T-helper 17 cell (primary cell): ENCODE measurements around the gene ZNF71. TPM values are rescaled to one million over a fixed set of nuclear protein-coding genes. Genes with fewer than 3 reads are reported as not detected.

Source experiments
- ATAC-seq: fragments of 150-1000 bp; cut with Tn5 transposase; 2 replicates; pipeline ENCODE4 v1.10.0; 2021; ENCODE audit warnings: mild to moderate bottlenecking, moderate library complexity
- DNase-seq, 3 donors: peaks; one replicate each; pipeline versions ENCODE4 v3.0.0 to v3.0.0-alpha.2; 2020 to 2021
- H3K9me3 ChIP-seq: one replicate; pipeline ENCODE4 v1.7.0; 2013; ENCODE audit warnings: low read length, mild to moderate bottlenecking; ENCODE audit not compliant: control insufficient read depth, poor library complexity, severe bottlenecking
- H3K27ac Mint-ChIP-seq: one replicate; pipeline ENCODE4 v1.8.0; 2022; ENCODE audit warnings: mild to moderate bottlenecking, moderate library complexity, mixed read lengths
- H3K27me3 Mint-ChIP-seq: one replicate; pipeline ENCODE4 v1.8.0; 2022; ENCODE audit warnings: mixed read lengths
- H3K36me3 Mint-ChIP-seq: one replicate; pipeline ENCODE4 v1.8.0; 2022; ENCODE audit warnings: low read depth, mixed read lengths
- H3K4me1 Mint-ChIP-seq: one replicate; pipeline ENCODE4 v1.8.0; 2022; ENCODE audit warnings: mild to moderate bottlenecking, mixed read lengths
- H3K4me3 Mint-ChIP-seq: one replicate; pipeline ENCODE4 v1.8.0; 2022; ENCODE audit warnings: mild to moderate bottlenecking, moderate library complexity, mixed read lengths
- total RNA-seq, 4 donors: library from RNA in 2 of 4; stranded (reverse) in 2 of 4; gene quantifications; one replicate each; pipeline ENCODE4 v1.2.3 and lab custom pipeline; 2022 to 2026

The ZNF71 gene
- total RNA-seq, 2 donors from 2014 or later = 4.9 to 5.1 TPM

DNA sequence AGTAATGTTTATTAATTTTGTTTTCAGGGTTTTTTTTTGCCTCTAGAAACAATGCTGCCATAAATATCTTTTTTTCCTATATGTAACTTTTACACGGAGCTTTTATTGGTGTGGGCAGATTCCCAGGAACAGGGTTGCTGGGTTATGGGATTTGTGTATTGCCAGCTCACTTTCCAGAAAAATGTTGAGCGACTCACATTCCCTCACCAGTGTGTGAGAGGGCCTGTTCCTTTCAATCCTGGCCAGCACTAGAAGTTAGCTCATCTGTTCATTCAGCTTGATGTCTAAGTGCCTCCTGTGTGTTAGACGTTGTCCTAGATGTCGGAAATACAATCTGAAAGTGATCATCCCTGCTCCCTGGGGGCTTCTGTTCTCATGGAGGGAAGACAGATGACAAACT is 2.6 kb downstream of the ZNF71 start:
- no peak overlapping the region for H3K4me3 Mint-ChIP-seq
- DNase-seq (no peak), ATAC-seq (no peak)
- H3K4me1 Mint-ChIP-seq = peaks cover 18% of the 10 kb centered on the region
- no peaks in the 10 kb centered on the region for H3K27me3 Mint-ChIP-seq
- H3K36me3 Mint-ChIP-seq = peaks cover 9% of the 10 kb centered on the region
- no peak overlapping the region for H3K27ac Mint-ChIP-seq
- H3K9me3 ChIP-seq = no peaks in the 10 kb centered on the region

DNA sequence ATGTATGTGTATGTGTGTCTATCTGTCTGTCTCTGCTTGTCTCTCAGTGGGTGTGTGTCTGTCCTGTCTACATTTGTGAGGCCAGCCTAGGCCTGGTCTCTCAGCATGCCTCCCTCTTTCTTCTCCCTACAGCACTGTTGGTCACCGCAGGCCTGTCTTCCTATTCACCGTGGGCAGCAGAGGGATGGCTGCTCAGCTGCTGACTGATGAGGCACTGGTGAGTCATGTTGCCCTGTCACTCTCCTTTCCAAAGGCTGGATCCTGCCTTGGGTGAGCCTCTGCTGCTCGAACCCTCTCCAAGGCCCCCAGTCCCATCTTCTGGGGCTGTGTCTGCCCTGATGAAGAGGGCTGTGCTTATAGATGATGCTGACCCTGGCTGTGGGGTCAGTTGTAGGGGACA is 6.3 kb downstream of the ZNF71 start:
- Mint-ChIP-seq H3K27ac (no peak overlapping the region), H3K27me3 (no peaks in the 10 kb centered on the region), H3K4me1 (no peaks in the 10 kb centered on the region), H3K36me3 (peaks cover 9% of the 10 kb centered on the region), H3K4me3 (no peak overlapping the region)
- ATAC-seq = no peak
- DNase-seq = no peak
- H3K9me3 ChIP-seq = peaks cover 15% of the 10 kb centered on the region

DNA sequence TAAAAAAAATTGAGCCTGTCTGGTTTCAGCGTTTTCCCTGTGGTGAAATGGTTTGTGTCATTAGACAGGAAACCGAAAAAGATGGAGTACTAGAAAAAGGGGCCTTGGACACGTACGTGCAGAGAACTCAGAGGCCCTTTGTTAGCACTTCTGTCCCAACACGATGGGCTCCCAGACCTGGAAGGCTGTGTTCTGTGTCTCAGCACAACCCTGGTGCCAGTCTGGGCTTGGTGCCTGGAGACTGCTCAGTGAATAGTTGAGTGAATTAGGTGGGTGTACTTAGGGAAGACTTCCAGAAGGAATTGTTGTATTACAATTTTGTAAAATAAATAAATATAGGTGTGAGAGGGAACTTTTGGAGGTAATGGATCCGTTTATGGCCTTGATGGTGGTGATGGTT is 8.7 kb downstream of the ZNF71 start:
- Mint-ChIP-seq H3K27me3 (no peaks in the 10 kb centered on the region), H3K27ac (no peak overlapping the region), H3K36me3 (peaks cover 9% of the 10 kb centered on the region), H3K4me1 (no peaks in the 10 kb centered on the region), H3K4me3 (no peak overlapping the region)
- DNase-seq = no peak
- ATAC-seq = no peak
- peaks cover 31% of the 10 kb centered on the region for H3K9me3 ChIP-seq

DNA sequence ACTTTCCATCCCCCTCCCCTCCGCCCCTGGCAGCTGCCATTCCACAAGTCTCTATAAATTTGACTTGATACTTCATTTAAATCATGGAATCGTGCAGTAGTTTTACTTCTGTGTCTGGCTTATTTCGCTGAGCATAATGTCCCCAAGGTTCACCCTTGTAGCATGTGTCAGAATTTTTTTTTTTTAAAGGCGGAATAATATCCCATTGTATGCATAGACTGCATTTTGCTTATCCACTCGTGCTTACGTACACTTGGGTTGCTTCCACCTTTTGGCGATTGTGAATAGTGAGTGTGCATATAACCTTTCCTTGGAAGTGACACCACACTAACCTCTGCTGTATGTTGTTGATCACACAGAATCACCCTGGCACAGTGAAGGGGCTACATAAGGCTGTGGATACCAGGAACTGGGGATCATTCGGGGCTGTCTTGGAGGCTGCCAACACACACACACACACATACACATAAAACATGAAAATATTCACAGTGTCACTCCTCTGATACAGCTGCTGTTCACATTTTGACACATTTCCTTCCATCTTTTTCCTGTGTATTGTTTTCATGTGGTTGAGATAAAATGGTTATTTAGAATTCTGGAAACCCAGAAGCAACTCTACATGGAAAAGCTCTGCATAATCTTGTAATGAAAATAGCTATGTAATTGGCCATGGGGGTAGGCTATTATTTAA is 13.3 kb downstream of the ZNF71 start:
- Mint-ChIP-seq H3K4me3 (no peak overlapping the region), H3K27me3 (no peaks in the 10 kb centered on the region), H3K27ac (no peak overlapping the region), H3K36me3 (peaks cover 11% of the 10 kb centered on the region), H3K4me1 (no peaks in the 10 kb centered on the region)
- DNase-seq = no peak
- peaks cover 54% of the 10 kb centered on the region for H3K9me3 ChIP-seq
- ATAC-seq = no peak

DNA sequence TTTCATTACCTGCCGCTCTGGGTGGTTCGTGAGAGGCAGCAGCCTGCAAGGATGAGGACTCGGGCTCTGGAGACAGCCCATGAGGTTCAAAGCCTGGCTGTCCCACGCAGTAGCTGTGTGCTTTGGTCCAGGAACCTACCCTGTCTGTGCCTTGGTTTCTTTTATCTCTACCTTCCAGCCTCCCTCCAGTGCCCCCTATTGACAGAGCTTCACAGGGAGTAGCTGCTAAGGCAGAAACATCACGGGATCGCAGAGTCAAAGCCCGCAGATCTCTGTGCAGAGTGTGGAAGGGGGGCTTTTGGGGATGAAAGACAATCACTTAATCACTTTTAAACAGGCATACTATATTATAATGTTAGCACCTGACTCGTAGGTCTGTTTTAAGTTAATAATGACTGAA is 16.2 kb downstream of the ZNF71 start:
- Mint-ChIP-seq H3K27ac (no peak overlapping the region), H3K4me3 (no peak overlapping the region), H3K4me1 (no peaks in the 10 kb centered on the region), H3K36me3 (peaks cover 15% of the 10 kb centered on the region), H3K27me3 (no peaks in the 10 kb centered on the region)
- DNase-seq = no peak
- ATAC-seq = no peak
- H3K9me3 ChIP-seq = peaks cover 40% of the 10 kb centered on the region

DNA sequence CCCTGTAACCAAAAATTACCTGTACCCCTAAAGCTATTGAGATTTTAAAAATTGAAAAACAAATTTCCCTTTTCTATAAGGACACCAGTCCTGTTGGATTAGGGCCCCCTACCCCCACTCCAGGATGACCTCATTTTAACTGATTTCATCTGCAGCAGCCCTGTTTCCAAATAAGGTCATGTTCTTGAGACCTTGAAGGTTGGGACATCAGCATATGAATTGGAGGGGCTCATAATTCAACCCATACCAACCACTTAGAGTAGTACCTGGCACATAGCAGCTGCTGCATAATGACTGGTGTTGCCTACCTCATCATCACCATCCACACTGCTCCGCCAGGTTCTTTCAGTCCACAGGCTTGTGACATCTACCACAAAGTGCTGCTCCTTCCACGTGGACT is 17.6 kb downstream of the ZNF71 start:
- no peak overlapping the region for H3K27ac Mint-ChIP-seq
- no peaks in the 10 kb centered on the region for H3K4me1 Mint-ChIP-seq
- ATAC-seq (no peak), DNase-seq (no peak)
- H3K27me3 Mint-ChIP-seq = no peaks in the 10 kb centered on the region
- peaks cover 15% of the 10 kb centered on the region for H3K36me3 Mint-ChIP-seq
- no peak overlapping the region for H3K4me3 Mint-ChIP-seq
- peaks cover 45% of the 10 kb centered on the region for H3K9me3 ChIP-seq

DNA sequence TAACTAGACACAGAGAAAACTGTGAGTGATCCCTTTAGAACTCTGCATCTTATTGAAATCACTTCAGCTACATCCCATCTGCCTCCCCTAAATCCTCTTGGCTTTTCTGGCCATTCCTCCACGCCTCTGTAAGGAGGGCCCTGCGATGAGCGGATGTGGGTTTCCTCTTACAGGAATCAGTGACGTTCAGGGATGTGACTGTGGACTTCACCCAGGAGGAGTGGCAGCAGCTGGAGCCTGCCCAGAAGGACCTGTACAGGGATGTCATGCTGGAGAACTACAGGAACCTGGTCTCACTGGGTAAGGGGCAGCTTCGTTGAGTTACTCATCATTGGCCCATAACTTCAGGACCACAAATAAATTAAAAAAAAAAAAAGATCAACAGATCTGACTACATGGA is 18.5 kb downstream of the ZNF71 start:
- DNase-seq (no peak), ATAC-seq (no peak)
- no peaks in the 10 kb centered on the region for H3K27me3 Mint-ChIP-seq
- H3K4me1 Mint-ChIP-seq = no peaks in the 10 kb centered on the region
- peaks cover 41% of the 10 kb centered on the region for H3K9me3 ChIP-seq
- H3K27ac Mint-ChIP-seq = no peak overlapping the region
- H3K36me3 Mint-ChIP-seq = peaks cover 15% of the 10 kb centered on the region
- no peak overlapping the region for H3K4me3 Mint-ChIP-seq

DNA sequence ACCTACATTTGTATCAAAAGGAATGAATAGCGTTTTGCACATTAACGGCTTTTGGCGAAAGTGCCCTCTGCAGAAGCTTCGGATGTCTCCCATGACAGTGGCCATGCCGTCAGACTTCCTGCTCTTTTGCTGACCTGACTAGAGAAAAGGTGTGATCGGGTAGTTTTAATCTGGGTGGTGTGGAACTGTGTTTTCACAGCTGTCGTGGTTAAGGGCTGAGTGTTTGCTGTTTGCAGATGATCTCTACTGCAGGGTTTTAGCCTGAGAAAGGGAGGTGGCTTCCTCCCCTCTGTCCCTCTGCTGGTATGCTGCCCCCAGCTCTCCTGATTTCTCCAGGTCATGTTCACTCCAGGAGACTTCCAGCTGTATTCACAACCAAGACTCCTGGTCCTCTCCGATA is 22.4 kb downstream of the ZNF71 start:
- ATAC-seq (no peak), DNase-seq (no peak)
- Mint-ChIP-seq H3K4me3 (no peak overlapping the region), H3K27me3 (no peaks in the 10 kb centered on the region), H3K36me3 (peaks cover 14% of the 10 kb centered on the region), H3K27ac (no peak overlapping the region), H3K4me1 (no peaks in the 10 kb centered on the region)
- H3K9me3 ChIP-seq = peaks cover 20% of the 10 kb centered on the region

DNA sequence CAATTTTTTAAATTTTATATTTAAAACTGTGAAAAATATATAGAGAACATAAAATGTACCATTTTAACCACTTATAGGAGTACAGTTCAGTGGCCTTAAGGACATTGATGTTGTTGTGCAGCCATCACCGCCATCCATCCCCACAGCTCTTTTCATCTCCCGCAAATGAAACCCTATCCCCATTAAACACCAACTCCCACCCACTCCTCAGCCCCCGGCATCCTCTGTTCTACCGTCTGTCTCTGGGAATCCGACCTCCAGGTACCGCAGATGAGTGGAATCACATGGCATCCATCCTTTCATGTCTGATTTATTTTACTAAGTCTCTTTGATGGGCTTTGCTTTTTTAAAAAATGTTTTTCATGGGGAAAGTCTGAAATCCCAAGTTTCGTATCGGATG is 24.0 kb downstream of the ZNF71 start:
- peaks cover 23% of the 10 kb centered on the region for H3K9me3 ChIP-seq
- Mint-ChIP-seq H3K4me3 (no peak overlapping the region), H3K27ac (no peak overlapping the region), H3K27me3 (no peaks in the 10 kb centered on the region), H3K36me3 (peaks cover 10% of the 10 kb centered on the region), H3K4me1 (no peaks in the 10 kb centered on the region)
- DNase-seq = no peak
- no peak for ATAC-seq

DNA sequence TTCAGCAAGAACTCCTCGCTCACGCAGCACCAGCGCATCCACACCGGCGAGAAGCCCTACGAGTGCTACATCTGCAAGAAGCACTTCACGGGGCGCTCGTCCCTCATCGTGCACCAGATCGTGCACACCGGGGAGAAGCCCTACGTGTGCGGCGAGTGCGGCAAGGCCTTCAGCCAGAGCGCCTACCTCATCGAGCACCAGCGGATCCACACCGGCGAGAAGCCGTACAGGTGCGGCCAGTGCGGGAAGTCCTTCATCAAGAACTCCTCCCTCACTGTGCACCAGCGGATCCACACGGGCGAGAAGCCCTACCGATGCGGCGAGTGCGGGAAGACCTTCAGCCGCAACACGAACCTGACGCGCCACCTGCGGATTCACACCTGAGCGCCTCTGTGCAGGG is 27.3 kb downstream of the ZNF71 start:
- ATAC-seq (no peak), DNase-seq (no peak)
- peaks cover 23% of the 10 kb centered on the region for H3K9me3 ChIP-seq
- Mint-ChIP-seq H3K4me3 (no peak overlapping the region), H3K27ac (no peak overlapping the region), H3K36me3 (peaks cover 12% of the 10 kb centered on the region), H3K27me3 (no peaks in the 10 kb centered on the region), H3K4me1 (no peaks in the 10 kb centered on the region)

DNA sequence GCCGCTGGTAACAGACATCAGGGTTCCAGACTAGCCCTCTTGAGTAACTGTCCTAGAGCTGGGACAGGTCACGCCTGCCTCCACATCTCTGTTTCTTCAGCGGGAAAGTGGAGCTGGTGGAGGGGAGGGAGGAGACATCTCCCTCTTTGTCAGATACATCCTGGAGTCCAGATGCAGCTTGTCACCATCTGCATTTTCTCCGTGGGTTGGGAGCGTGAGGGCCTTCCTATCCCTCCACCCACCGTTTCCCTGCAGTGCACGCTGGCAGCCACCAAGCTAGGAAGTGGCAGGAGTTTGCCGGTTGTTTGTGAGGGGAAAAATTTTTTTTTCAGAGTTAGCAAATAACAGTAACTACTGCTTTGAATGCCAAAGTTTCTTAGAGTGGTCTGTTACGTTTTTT is 27.9 kb downstream of the ZNF71 start:
- Mint-ChIP-seq H3K27me3 (no peaks in the 10 kb centered on the region), H3K27ac (no peak overlapping the region), H3K4me1 (no peaks in the 10 kb centered on the region), H3K36me3 (peaks cover 12% of the 10 kb centered on the region), H3K4me3 (no peak overlapping the region)
- no peak for DNase-seq
- H3K9me3 ChIP-seq = peaks cover 18% of the 10 kb centered on the region
- no peak for ATAC-seq

DNA sequence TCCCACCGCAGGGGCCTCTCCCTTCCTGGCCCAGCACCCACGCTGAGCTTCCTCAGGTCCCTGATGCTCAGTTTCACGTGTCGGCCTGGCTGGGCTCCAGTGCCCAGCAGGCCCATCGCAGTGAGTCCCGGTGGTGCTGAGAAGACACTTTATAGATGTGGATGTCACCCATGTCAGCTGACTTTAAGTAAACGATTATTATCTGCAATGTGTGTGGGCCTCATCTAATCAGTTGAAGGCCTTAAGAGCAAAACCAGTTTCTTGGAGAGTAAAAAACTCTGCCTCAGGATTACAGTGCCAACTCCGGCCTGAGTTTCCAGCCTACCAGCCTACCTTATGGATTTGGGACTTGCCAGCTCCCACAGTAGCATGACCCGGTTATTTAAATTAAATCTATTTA is 30.6 kb downstream of the ZNF71 start:
- Mint-ChIP-seq H3K27me3 (no peaks in the 10 kb centered on the region), H3K4me3 (no peak overlapping the region), H3K36me3 (peaks cover 10% of the 10 kb centered on the region), H3K4me1 (no peaks in the 10 kb centered on the region), H3K27ac (no peak overlapping the region)
- H3K9me3 ChIP-seq = peaks cover 16% of the 10 kb centered on the region
- ATAC-seq (no peak), DNase-seq (no peak)

DNA sequence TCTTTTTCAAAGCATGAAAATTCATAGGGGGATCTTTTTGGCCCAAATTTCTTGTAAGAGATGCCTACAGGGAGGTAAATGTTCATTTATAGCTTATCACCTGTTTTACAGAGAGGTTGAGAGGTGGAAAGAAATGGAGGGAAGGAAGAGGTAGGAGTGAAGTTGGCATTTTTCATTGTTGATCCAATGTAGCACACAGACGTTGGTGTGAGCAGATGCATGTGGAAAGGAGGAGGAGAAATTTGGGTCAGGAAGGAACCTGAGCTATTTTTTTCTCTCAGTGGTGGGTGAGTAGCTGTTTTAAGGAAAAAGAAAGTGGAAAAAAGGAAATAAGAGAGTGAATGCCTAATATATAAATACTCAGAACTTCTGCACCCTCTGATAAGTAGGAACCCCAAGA is 37.9 kb downstream of the ZNF71 start:
- Mint-ChIP-seq H3K4me3 (no peak overlapping the region), H3K4me1 (no peaks in the 10 kb centered on the region), H3K36me3 (no peaks in the 10 kb centered on the region), H3K27me3 (no peaks in the 10 kb centered on the region), H3K27ac (no peak overlapping the region)
- DNase-seq (no peak), ATAC-seq (no peak)
- H3K9me3 ChIP-seq = peaks cover 13% of the 10 kb centered on the region

DNA sequence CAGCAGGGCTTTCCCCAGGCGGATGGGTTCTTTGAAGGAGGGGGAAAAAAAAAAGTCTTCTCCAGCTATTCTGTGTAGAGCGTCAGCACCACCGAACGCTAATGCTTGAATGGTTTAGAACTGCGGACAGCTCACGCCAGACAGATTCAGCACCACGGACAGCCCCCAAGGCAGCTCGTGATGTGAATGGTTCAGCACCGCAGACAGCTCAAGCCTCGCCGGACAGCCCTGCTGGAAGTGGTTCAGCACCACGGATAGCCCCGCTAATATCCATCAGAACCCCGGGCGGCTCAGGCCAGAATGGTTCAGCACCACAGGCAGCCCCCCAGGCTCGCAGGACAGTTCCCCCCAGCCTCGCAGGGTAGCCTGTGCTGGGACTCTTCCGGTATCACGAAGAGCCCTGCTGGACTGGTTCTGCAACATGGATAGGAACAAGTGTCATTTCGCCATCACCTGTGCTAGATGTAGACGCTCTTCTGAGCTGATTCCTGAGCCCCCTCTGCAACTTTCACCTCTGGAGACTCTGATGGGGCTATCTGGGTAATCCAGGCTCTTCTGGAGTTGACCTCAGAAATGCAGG is 43.0 kb downstream of the ZNF71 start:
- H3K4me3 Mint-ChIP-seq = no peak overlapping the region
- DNase-seq (no peak), ATAC-seq (no peak)
- H3K27ac Mint-ChIP-seq = no peak overlapping the region
- peaks cover 6% of the 10 kb centered on the region for H3K9me3 ChIP-seq
- H3K4me1 Mint-ChIP-seq = no peaks in the 10 kb centered on the region
- H3K27me3 Mint-ChIP-seq = no peaks in the 10 kb centered on the region
- no peaks in the 10 kb centered on the region for H3K36me3 Mint-ChIP-seq
